GM23248 (cell line): ENCODE results near the gene DIO1.

Experiments
- EZH2 ChIP-seq: fragments of 200-600 bp; sonication (generic); IDR thresholded peaks from 2 replicates; pipeline ENCODE4 v1.6.1; 2018; ENCODE audit warnings: antibody characterized with exemption, mild to moderate bottlenecking; ENCODE audit not compliant: insufficient read depth, poor library complexity, severe bottlenecking
- EZH2phosphoT487 ChIP-seq: fragments of 200-600 bp; sonication (generic); IDR thresholded peaks from 2 replicates; pipeline ENCODE4 v1.6.1; 2018; ENCODE audit warnings: antibody characterized with exemption, moderate library complexity, mild to moderate bottlenecking, low read depth; ENCODE audit not compliant: insufficient read depth

DNA sequence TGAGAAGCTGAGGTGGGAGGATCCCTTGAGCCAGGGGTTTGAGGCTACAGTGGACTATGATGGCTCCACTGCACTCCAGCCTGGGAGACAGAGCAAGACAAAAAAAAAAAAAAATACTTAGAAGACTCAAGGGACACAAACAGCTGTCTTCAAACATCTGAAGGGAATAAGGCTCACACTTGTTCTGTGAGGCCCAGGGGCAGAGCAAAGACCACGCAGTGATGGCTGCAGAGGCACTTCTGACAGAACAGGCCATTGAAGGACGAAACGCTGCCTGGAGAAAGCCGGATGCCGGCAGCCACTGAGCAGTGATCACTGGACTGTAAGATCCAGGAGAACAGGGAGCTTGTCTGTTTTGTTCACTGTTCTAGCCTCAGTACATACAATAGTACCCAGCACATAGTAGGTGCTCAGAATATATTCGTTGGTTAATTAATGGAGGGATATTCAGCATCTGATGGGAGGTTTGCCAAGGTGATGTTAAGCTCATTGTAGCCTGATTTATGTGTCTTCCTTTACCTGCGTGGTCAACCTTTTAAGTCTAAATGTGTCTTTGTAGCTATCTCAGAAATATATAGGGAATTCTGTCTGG lies 43.8 kb upstream of the DIO1 start:
- TF ChIP-seq EZH2: no peak
- no peak for TF ChIP-seq EZH2phosphoT487
